AG04450 (cell line): ENCODE measurements around the gene CHST5. TPM values are rescaled to one million over a fixed set of nuclear protein-coding genes. Genes with fewer than 3 reads are reported as not detected.

Experiments used
- CTCF ChIA-PET: fragments of 300-600, 350-600 bp; formaldehyde crosslinking; extraction: SDS; loops from one replicate; lab custom pipeline; 2022; ENCODE audit warnings: antibody characterized with exemption, inconsistent platforms; lab: Charles Lee
- POLR2A ChIA-PET: fragments of 350-600 bp; formaldehyde crosslinking; extraction: SDS; loops from one replicate; lab custom pipeline; 2021; ENCODE audit warnings: antibody characterized with exemption, inconsistent platforms; lab: Yijun Ruan, JAX
- DNase-seq: peaks from one replicate; pipeline ENCODE4 v3.0.0-alpha.2; 2011; ENCODE audit warnings: low read depth, low spot score
- H3K27ac ChIP-seq: one replicate; pipeline ENCODE4 v1.5.1; 2012; ENCODE audit warnings: low read depth, low read length, control low read depth
- H3K27me3 ChIP-seq: one replicate; pipeline ENCODE4 v1.6.0; 2012; ENCODE audit warnings: low read length; ENCODE audit not compliant: control insufficient read depth, insufficient read depth
- H3K4me3 ChIP-seq: 2 replicates; pipeline ENCODE4 v1.5.1; 2011; ENCODE audit warnings: mild to moderate bottlenecking, low read depth, low read length, control low read depth
- H3K9me3 ChIP-seq: 2 replicates; pipeline ENCODE4 v1.5.1; 2012; ENCODE audit warnings: low read length; ENCODE audit not compliant: control insufficient read depth, insufficient read depth
- polyA plus RNA-seq: library from polyadenylated mRNA; depleted of rRNA; stranded (reverse); fragments of >200 nt; gene quantifications from 2 replicates; pipeline ENCODE4 v1.2.3, GENCODE V29; 2011; rRNA removed
- TF ChIP-seq, protein P1 (sequence below): IDR thresholded peaks from 2 replicates; pipeline ENCODE4 v1.5.1; 2011; ENCODE audit warnings: low read depth, low read length, control low read depth, inconsistent platforms

CHST5 gene
- polyA plus RNA-seq, 1 experiment = not detected

DNA sequence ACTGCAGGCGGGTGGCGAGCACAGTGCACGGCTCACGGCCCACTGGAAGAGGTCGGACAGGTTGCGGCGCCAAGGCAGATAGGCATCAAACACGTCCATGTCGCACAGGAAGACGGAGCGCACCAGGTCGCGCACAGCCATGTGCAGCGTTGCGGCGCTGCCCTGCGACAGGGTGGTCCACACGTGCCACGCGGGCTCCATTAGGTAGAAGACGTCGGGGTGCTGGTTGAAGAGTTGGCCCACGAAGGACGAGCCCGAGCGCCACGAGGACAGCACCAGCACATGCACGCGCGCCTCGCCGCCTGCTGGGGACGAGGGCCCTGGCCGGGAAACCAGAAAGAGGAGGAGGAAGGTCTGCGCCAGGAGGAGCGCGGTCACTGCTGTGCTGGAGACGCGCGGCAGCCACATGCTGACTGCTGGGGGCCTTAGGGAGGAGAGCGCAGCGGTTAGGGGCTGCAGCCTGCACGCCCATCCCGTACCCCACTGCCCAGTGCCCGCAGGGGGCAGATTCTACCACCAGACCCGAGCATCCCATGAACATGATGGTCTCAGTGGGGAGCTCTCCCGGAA lies 56.4 kb downstream of the CHST5 start:
- Histone ChIP-seq H3K9me3 (no peaks in the 10 kb centered on the region; the same call in 1 of the 2 replicates), H3K27me3 (peaks cover 4% of the 10 kb centered on the region), H3K4me3 (no peak overlapping the region), H3K27ac (no peak overlapping the region)
- no peak for DNase-seq
- TF ChIP-seq, protein P1, sequence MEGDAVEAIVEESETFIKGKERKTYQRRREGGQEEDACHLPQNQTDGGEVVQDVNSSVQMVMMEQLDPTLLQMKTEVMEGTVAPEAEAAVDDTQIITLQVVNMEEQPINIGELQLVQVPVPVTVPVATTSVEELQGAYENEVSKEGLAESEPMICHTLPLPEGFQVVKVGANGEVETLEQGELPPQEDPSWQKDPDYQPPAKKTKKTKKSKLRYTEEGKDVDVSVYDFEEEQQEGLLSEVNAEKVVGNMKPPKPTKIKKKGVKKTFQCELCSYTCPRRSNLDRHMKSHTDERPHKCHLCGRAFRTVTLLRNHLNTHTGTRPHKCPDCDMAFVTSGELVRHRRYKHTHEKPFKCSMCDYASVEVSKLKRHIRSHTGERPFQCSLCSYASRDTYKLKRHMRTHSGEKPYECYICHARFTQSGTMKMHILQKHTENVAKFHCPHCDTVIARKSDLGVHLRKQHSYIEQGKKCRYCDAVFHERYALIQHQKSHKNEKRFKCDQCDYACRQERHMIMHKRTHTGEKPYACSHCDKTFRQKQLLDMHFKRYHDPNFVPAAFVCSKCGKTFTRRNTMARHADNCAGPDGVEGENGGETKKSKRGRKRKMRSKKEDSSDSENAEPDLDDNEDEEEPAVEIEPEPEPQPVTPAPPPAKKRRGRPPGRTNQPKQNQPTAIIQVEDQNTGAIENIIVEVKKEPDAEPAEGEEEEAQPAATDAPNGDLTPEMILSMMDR = no peak
- ChIA-PET CTCF (interaction anchor here (1.0 kb wide), 1 partner anchor 38 kb away, joined by 4 read pairs; no protein-coding TSS in a partner anchor), POLR2A (no interaction called here)

Other genes starting within 250 kb of the CHST5 start
- gene CFDP1, start 102.6 kb downstream of the CHST5 start, polyA plus RNA-seq = 64.0 and 81.6 TPM in 2 replicates
- gene TMEM170A, start 71.4 kb downstream of the CHST5 start, polyA plus RNA-seq = 8.0 and 13.3 TPM in 2 replicates
- 0.07 and 0.12 TPM in 2 replicates for gene CHST6, start 40.7 kb downstream of the CHST5 start, polyA plus RNA-seq
- gene TMEM231, start 20.1 kb upstream of the CHST5 start, polyA plus RNA-seq = 10.6 and 16.7 TPM in 2 replicates
- gene GABARAPL2, start 30.3 kb upstream of the CHST5 start, polyA plus RNA-seq = 70.9 and 89.8 TPM in 2 replicates
- 32.2 and 32.5 TPM in 2 replicates for gene ADAT1, start 87.2 kb upstream of the CHST5 start, polyA plus RNA-seq
- 190 and 203 TPM in 2 replicates for gene KARS1, start 111.6 kb upstream of the CHST5 start, polyA plus RNA-seq
- gene TERF2IP, start 111.7 kb upstream of the CHST5 start, polyA plus RNA-seq = 41.4 and 59.5 TPM in 2 replicates
- gene CPHXL2, start 140.9 kb upstream of the CHST5 start, polyA plus RNA-seq = not detected in 2 replicates
- gene DUXB, start 165.4 kb upstream of the CHST5 start, polyA plus RNA-seq = not detected in 2 replicates
- not detected in 2 replicates for gene CPHXL, start 190.4 kb upstream of the CHST5 start, polyA plus RNA-seq